GM21825 (cell line): ENCODE results near the gene DTX2.
"Not testable (repeated sequence)": the region's sequence is repeated elsewhere in the genome, so short reads cannot be mapped to it uniquely, and the experiment has no call there.

ENCODE experiments used
- ATAC-seq: cut with Tn5 transposase; IDR thresholded peaks from one replicate; pipeline ENCODE4 v1.9.1; 2021; ENCODE audit warnings: mild to moderate bottlenecking, moderate library complexity; ENCODE audit not compliant: unreplicated experiment

The DTX2 gene

GRCh38 chr7:76485822-76486610, 24.5 kb downstream of the DTX2 start:
- peak; percentile 8 for ATAC-seq

DNA sequence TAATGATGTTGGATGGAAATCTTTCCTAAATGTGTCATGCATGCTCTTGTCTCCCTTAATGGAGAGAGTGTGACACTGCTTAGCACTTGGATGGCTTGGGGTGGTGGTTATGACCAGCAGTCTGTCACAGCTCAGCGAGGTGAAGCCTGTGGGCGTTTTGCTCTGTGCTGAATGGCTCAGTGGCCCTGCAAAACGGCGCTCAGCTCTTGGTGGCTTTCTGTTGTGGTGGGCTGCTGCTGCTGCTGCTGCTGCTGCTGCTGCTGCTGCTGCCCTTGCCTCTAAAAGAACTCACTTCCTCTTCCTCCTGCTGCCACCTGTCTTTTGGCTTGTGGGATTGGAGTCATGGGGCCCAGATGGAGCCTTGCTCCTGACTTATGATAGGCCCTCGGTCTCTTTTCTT, 25.1 kb downstream of the DTX2 start:
- peak; percentile 99 for ATAC-seq

DNA sequence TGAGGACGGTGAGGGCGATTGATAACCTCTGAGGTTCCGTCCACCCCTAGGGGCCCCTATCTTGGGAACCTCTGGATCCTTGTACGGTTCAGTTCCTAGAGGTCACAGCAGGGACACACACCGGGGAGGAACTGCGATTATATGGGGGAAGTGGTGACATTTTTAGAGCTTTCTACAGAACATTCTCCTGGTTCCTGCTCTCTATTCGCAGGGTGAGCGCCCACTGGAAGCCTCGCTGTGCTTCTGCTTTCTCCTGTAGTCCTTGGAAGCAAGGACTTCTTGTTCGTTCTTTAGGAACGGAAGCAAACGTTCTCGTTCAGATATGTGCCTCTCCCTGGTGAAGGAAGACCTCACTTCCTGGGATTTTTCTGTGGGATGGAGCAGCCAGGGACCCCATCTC, 26.5 kb downstream of the DTX2 start:
- ATAC-seq: not testable (repeated sequence)

- ATAC-seq: not testable (repeated sequence)
These were observed 30.6 kb downstream of the DTX2 start for GRCh38 chr7:76492139-76492538.

- ATAC-seq: not testable (repeated sequence)
These were observed 34.2 kb downstream of the DTX2 start for GRCh38 chr7:76495717-76496116.

DNA sequence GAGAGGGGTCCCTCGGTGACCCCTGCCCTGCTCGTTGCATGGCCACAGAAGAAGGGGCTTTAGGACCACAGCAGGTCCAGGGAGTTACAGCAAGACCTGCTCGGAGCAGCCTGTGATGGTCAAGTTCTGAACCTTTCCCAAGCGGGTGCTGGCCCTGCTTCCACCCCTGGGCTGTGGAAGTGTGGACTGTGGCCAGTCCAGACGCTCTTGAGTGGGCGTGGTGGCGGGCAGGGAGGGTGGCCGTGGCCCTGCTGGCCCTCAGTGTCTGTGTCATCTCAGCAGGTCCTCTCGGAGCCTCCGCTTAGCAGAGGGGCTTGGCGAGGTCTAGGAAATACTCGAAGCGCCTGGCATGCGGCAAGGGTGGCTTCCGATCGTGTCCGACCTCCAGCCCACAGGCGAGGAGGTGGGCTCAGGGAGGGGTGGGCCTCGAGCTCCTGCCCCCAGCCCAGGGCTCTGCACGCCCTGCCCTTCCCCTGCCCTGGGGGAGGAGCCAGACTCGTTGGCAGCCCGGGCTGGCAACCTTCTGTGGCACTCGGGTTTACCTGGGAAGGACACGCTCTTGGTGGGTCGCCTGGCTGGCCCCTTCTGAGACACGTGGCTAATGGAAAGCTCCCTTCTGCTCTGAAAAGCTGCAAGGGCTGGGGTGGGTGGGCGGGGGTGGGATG, 36.5 kb downstream of the DTX2 start:
- not testable (repeated sequence) for ATAC-seq

DNA sequence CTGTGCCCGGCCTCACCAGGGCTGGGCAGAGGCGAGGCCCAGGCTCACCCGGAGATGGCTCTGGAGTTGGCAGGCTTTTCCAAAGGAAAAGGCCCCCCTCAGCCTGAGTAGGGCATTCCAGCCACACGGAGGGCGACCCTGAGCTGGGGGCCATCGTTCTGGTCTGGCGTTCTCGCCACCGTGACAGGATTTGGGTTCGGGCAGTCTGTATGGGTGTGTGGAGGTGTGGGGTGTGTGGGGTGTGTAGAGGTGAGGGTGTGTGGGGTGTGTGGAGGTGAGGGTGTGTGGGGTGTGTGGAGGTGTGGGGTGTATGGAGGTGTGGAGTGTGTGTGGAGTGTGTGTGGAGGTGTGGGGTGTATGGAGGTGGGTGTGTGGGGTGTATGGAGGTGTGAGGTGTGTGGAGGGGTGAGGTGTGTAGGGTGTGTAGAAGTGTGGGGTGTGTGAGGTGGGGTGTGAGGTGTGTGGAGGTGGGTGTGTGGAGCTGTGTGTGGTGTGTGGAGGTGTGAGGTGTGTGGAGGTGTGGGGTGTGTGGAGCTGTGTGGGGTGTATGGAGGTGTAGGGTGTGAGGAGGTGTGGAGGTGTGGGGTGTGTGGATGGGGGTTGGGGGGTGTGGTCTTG, 37.2 kb downstream of the DTX2 start:
- ATAC-seq: not testable (repeated sequence)

DNA sequence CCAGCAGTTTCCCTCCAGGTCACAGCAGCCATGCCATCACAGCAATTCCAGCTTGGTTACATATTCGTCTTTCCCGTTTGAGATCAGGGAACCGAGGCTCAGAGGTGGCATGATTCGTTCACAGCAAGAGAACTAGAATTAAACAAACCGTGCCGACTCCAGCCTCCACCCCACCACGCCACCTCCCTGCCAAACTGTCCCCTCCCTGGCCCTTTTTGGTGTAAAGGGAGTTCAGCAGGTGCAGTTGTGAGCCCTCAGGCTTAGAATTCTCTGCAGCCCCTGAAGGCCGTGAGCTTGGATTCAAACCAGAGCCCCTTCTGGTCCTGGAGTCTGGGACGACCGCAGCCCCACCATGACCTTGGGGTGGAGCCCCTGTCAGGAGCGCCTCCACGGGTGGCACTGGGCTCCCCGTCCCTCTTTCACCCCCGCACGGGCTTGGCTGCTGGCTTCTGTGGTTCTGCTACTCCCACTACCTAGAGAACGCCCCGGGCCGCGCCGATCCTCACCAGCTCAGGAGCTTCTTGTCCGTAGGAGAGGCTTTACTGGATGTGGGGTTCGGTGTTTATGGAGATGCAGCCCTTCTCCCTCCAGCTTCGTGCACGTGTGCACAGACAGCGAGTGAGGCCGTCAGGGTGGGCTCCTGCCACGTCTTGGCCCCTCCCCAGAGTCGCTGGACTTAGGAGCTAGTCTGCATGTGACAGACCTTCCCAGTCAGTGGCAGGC, 37.9 kb downstream of the DTX2 start:
- not testable (repeated sequence) for ATAC-seq

GRCh38 chr7:76499924-76500241, 38.4 kb downstream of the DTX2 start:
- ATAC-seq: not testable (repeated sequence)

- ATAC-seq: not testable (repeated sequence)
These were observed 40.7 kb downstream of the DTX2 start for GRCh38 chr7:76502224-76502623.

- ATAC-seq: not testable (repeated sequence)
These were observed 41.3 kb downstream of the DTX2 start for GRCh38 chr7:76502836-76503235.

GRCh38 chr7:76503244-76503643, 41.7 kb downstream of the DTX2 start:
- not testable (repeated sequence) for ATAC-seq

DNA sequence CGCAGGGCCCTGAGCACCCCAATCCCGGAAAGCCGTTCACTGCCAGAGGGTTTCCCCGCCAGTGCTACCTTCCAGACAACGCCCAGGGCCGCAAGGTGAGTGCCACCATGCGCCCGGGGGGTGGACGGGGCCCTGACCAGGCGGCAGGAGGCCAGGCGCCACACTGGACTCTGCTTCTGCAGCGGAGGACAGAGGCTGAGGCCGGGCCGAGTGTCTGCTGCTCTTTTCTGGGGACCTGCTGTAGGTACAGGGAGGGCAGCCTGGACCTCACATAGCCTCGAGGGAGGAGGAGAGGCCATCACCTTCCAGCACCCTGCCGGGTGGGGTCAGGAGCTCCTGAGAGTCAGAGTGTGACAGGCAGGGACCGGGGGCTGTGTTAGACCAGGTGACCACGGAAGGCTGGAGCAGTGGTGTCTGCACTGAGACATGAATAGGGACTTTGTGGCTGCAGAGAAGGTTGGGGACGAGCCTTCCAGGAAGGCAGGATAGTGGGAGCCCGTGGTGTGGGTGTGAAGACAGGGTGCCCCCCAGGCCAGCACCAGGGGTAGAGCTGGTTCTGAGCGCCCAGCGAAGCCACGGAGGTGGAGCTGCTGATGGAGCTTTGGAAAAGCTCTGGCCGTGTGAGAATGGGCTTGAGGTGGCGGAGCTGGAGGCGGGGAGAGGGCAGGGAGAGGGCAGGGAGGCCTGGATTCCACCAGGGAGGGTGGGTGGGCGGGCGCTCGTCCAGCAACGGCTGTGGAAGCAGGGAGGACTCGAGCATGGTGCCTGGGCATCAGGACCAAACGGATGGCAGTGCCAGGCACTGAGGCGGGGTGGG, 43.0 kb downstream of the DTX2 start:
- not testable (repeated sequence) for ATAC-seq

- ATAC-seq: no peak
These were observed 43.9 kb downstream of the DTX2 start for GRCh38 chr7:76505168-76506080.

GRCh38 chr7:76506081-76506440, 44.6 kb downstream of the DTX2 start:
- no peak for ATAC-seq

- ATAC-seq: not testable (repeated sequence)
These were observed 45.1 kb downstream of the DTX2 start for GRCh38 chr7:76506643-76507042.

DNA sequence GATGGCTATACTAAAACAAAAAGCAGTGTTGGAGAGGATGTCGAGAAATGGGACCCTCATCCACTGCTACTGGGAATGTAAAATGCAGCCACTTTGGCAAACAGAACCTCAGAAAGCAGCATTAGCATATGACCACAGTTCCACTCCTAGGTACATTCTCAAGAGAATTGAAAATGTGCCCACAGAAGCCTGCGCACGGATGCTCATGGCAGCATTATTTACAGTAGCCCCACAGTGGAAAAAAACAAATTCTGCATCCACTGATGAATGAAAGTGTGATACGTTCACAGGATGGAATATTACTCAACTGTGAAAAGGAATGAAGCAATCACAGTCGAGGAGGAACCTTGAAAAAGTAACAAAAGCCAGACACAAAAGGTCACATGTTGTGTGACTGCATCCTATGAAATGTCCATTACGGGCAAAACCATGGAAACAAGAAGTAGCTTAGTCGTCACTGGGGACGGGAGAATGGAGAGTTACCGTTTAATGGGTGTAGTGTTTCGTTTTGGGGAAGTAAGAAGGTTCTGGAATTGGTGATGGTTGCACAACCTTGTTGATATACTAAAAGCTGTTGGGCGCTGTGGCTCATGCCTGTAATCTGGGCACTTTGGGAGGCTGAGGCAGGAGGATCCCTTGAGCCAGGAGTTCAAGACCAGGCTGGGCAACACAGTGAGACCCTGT, 46.4 kb downstream of the DTX2 start:
- ATAC-seq: no peak

GRCh38 chr7:76509931-76510877, 48.7 kb downstream of the DTX2 start, which contains the start of gene UPK3B:
UPK3B (plus strand) TSS chr7:76510552; CDS start chr7:76510653, 101 bp downstream.
- ATAC-seq: no peak
